Osteoblast (primary cell): ENCODE measurements around the gene BRF1. TPM values are rescaled to one million over a fixed set of nuclear protein-coding genes. Genes with fewer than 3 reads are reported as not detected.

Experiments
- DNase-seq: peaks from one replicate; pipeline ENCODE4 v3.0.0; 2011; ENCODE audit warnings: low spot score, mixed read lengths; ENCODE audit not compliant: insufficient read length; ENCODE audit errors: missing footprints
- H2AFZ ChIP-seq: 2 replicates; pipeline ENCODE4 v1.6.0; 2011; ENCODE audit warnings: mild to moderate bottlenecking, low read length
- H3K27ac ChIP-seq: 2 replicates; pipeline ENCODE4 v1.5.1; 2011; ENCODE audit warnings: mild to moderate bottlenecking, low read depth, low read length, moderate library complexity
- H3K27me3 ChIP-seq: 2 replicates; pipeline ENCODE4 v1.6.0; 2012; ENCODE audit warnings: mild to moderate bottlenecking, control low read depth, inconsistent platforms, low read length, moderate library complexity; ENCODE audit not compliant: insufficient read depth
- H3K36me3 ChIP-seq: 2 replicates; pipeline ENCODE4 v1.5.1; 2011; ENCODE audit warnings: mild to moderate bottlenecking, low read length, control low read depth, moderate library complexity; ENCODE audit not compliant: insufficient read depth
- H3K4me1 ChIP-seq: 2 replicates; pipeline ENCODE4 v1.5.1; 2011; ENCODE audit warnings: mild to moderate bottlenecking, low read length, control low read depth, moderate library complexity; ENCODE audit not compliant: insufficient read depth
- H3K4me2 ChIP-seq: 2 replicates; pipeline ENCODE4 v1.6.0; 2011; ENCODE audit warnings: mild to moderate bottlenecking, low read length; ENCODE audit not compliant: insufficient read depth
- H3K4me3 ChIP-seq: fragments of 200-600 bp; sonication (generic); 3 replicates; pipeline ENCODE4 v1.5.1; 2012; ENCODE audit warnings: mild to moderate bottlenecking, low read length, inconsistent platforms; ENCODE audit not compliant: insufficient read depth
- H3K79me2 ChIP-seq: 2 replicates; pipeline ENCODE4 v1.6.0; 2012; ENCODE audit warnings: mild to moderate bottlenecking, low read length, control low read depth, inconsistent platforms; ENCODE audit not compliant: insufficient read depth
- H3K9me3 ChIP-seq: 2 replicates; pipeline ENCODE4 v1.5.1; 2011; ENCODE audit warnings: low read depth, low read length, control low read depth
- H4K20me1 ChIP-seq: 2 replicates; pipeline ENCODE4 v1.6.0; 2012; ENCODE audit warnings: mild to moderate bottlenecking, low read length, control low read depth; ENCODE audit not compliant: insufficient read depth
- total RNA-seq: library from RNA; depleted of rRNA; stranded (reverse); fragments of >200 nt; gene quantifications from 2 replicates; pipeline ENCODE4 v1.2.3, GENCODE V29; 2012
- TF ChIP-seq, protein P1 (sequence below): IDR thresholded peaks from 2 replicates; pipeline ENCODE4 v1.5.1; 2011; ENCODE audit warnings: mild to moderate bottlenecking, low read depth, low read length, moderate library complexity; ENCODE audit errors: extremely low read depth

Gene BRF1
- total RNA-seq, 1 donor, result 34.4 TPM

DNA sequence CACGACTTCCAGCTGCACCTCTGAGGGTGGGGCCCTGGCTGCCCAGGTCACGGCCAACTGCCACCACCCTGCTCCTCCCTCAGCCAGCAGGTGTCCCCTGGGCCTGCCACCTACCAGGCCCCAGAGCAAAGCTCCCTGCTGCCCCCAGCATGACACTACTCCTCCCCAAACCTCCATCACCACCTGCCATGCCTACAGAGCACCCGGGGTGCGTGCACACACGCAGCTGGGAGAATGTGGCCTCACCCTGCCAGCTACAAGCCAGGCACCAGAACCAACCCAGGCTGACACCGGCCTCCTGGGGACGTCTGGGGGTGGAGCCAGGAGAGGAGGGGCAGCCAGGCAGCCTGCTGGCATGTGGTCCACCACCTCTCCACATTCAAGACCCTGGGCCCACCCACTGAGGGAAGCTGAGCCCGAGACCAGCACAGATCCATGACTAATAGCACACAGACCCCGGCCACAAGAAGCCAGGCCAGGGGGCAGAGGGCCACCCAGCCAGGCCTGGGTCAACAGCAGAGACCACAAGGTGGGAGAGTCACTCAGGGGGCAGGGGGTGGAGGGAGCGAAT, 135.6 kb downstream of the BRF1 start:
- TF ChIP-seq, protein P1, sequence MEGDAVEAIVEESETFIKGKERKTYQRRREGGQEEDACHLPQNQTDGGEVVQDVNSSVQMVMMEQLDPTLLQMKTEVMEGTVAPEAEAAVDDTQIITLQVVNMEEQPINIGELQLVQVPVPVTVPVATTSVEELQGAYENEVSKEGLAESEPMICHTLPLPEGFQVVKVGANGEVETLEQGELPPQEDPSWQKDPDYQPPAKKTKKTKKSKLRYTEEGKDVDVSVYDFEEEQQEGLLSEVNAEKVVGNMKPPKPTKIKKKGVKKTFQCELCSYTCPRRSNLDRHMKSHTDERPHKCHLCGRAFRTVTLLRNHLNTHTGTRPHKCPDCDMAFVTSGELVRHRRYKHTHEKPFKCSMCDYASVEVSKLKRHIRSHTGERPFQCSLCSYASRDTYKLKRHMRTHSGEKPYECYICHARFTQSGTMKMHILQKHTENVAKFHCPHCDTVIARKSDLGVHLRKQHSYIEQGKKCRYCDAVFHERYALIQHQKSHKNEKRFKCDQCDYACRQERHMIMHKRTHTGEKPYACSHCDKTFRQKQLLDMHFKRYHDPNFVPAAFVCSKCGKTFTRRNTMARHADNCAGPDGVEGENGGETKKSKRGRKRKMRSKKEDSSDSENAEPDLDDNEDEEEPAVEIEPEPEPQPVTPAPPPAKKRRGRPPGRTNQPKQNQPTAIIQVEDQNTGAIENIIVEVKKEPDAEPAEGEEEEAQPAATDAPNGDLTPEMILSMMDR, result no peak
- H4K20me1 ChIP-seq, result no peaks in the 10 kb centered on the region
- peaks cover 17% of the 10 kb centered on the region for H3K27me3 ChIP-seq
- H3K9me3 ChIP-seq, result no peaks in the 10 kb centered on the region
- no peak overlapping the region for H3K27ac ChIP-seq
- no peaks in the 10 kb centered on the region for H3K4me1 ChIP-seq
- H2AFZ ChIP-seq, result no peak overlapping the region
- H3K36me3 ChIP-seq, result no peaks in the 10 kb centered on the region
- no peak overlapping the region for H3K4me2 ChIP-seq
- no peak for DNase-seq
- H3K4me3 ChIP-seq, result no peak overlapping the region
- H3K79me2 ChIP-seq, result no peaks in the 10 kb centered on the region

DNA sequence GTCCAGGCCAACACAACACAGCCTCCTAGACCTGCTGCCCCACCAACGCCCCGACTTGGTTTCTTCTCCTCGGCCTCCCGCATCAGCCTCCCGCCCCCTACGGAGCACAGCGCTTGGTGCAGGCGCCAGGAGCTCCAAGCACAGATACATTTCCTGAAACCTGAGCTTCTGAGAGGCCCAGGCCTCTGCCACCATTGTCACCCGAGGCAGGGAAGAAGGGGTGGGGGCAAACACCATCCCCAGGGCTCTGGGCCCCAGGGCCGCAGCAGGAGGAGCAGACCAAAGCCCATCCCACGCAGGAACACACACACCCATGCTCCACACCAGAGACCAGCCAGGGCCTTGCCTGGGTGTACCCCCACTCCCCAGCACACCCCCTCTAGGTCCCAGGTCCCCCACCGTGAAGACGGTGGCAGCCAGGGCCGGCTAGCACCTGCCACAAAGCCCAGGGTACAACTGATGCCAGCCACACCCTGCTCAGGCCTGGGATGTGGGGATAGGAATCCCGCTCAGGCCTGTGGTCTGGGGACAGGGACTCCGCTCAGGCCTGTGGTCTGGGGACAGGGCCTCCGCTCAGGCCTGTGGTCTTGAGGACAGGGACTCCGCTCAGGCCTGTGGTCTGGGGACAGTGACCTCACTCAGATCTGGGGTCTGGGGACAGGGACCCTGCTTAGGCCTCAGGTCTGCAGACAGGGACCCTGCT, 137.6 kb downstream of the BRF1 start:
- no peaks in the 10 kb centered on the region for H4K20me1 ChIP-seq

DNA sequence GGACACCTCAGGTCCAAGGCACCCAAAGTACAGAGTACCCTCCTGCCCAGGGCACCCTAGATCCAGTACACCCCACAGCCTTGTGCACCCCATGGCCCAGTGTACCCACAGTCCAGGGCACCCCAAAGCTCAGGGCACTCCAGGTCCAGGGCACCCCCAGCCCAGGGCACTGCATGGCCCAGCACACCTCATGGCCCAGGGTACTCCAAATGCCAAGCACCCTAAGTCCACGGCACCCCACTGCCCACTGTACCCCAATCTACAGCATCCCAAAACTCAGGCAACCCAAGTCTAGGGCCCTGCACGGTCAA, 138.2 kb downstream of the BRF1 start:
- no peaks in the 10 kb centered on the region for H3K79me2 ChIP-seq
- DNase-seq, result no peak
- H3K27ac ChIP-seq, result no peak overlapping the region
- H2AFZ ChIP-seq, result no peak overlapping the region
- no peak overlapping the region for H3K4me2 ChIP-seq
- H3K9me3 ChIP-seq, result no peaks in the 10 kb centered on the region
- no peaks in the 10 kb centered on the region for H3K4me1 ChIP-seq
- H3K36me3 ChIP-seq, result no peaks in the 10 kb centered on the region
- H4K20me1 ChIP-seq, result no peaks in the 10 kb centered on the region
- TF ChIP-seq, protein P1, result no peak
- peaks cover 5% of the 10 kb centered on the region for H3K27me3 ChIP-seq
- no peak overlapping the region for H3K4me3 ChIP-seq

More for the DNA sequence above, 137.6 kb downstream of the BRF1 start:
- H3K4me3 ChIP-seq, result no peak overlapping the region
- H3K4me1 ChIP-seq, result no peaks in the 10 kb centered on the region
- no peak overlapping the region for H2AFZ ChIP-seq
- DNase-seq, result no peak
- no peaks in the 10 kb centered on the region for H3K9me3 ChIP-seq
- H3K27ac ChIP-seq, result no peak overlapping the region
- no peak overlapping the region for H3K4me2 ChIP-seq
- TF ChIP-seq, protein P1, result no peak
- H3K27me3 ChIP-seq, result peaks cover 5% of the 10 kb centered on the region
- no peaks in the 10 kb centered on the region for H3K79me2 ChIP-seq
- no peaks in the 10 kb centered on the region for H3K36me3 ChIP-seq

DNA sequence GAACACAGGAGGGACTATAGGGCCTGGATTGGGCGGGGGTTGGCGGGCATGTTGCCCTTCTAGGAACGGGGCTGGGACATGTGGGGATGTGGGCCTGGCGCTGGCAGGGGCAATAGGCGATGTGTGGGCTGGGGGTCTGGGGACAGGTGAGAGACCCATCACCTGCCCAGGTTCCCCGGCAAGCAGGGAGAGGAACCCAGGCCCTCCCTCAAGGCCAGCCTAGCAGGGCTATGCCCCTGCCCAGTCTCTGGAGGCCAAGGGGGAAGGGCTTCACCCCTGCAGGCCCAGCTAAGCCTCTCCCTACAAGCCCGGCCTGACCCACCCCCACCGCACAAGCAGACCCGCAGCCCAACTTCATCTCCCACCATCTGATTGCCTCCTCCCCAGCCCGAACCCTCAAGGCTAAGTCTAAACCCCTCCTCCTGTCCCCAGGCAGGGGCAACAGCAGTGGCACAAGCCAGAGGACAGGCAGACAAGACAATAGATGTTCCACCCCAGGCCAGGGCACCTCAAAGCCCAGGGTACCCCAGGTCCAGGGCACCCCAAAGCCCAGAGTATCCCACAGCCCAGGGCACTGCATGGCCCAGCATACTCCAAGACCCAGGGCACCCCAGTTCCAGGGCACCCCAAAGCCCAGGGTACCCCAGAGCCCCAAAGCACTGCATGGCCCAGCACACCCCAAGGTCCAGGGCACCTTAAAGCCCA, 138.7 kb downstream of the BRF1 start:
- no peaks in the 10 kb centered on the region for H3K9me3 ChIP-seq
- no peaks in the 10 kb centered on the region for H3K36me3 ChIP-seq
- TF ChIP-seq, protein P1, result no peak
- no peak for DNase-seq
- H2AFZ ChIP-seq, result no peak overlapping the region
- H3K4me3 ChIP-seq, result no peak overlapping the region
- no peak overlapping the region for H3K4me2 ChIP-seq
- no peak overlapping the region for H3K27ac ChIP-seq
- no peaks in the 10 kb centered on the region for H4K20me1 ChIP-seq
- no peaks in the 10 kb centered on the region for H3K79me2 ChIP-seq
- H3K27me3 ChIP-seq, result peaks cover 5% of the 10 kb centered on the region
- no peaks in the 10 kb centered on the region for H3K4me1 ChIP-seq
